Ascending aorta (tissue), 2 donors: ENCODE results near the gene COL13A1. TPM values are rescaled to one million over a fixed set of nuclear protein-coding genes. Genes with fewer than 3 reads are reported as not detected.

Experiments
- DNase-seq, 2 donors: peaks; one replicate each; pipeline ENCODE4 v3.0.0-alpha.2; 2019; ENCODE audit warnings: low spot score in 2 of 2
- H3K27ac ChIP-seq, 2 donors: fragments of 200-600 bp; sonication (generic); one replicate each; pipeline ENCODE4 v1.5.1; 2016 to 2017; ENCODE audit warnings: mild to moderate bottlenecking in 1 of 2
- H3K27me3 ChIP-seq: fragments of 200-600 bp; sonication (generic); one replicate; pipeline ENCODE4 v1.5.1; 2017
- H3K36me3 ChIP-seq, 2 donors: fragments of 200-600 bp; sonication (generic); one replicate each; pipeline ENCODE4 v1.5.1; 2016
- H3K4me1 ChIP-seq, 2 donors: fragments of 200-600 bp; sonication (generic); one replicate each; pipeline ENCODE4 v1.5.1; 2016 to 2017; ENCODE audit warnings: mild to moderate bottlenecking in 1 of 2
- H3K4me3 ChIP-seq, 2 donors: fragments of 200-600 bp; sonication (generic); one replicate each; pipeline ENCODE4 v1.5.1; 2016 to 2017; ENCODE audit warnings: mild to moderate bottlenecking in 1 of 2
- H3K9me3 ChIP-seq, 2 donors: fragments of 200-600 bp; sonication (generic); one replicate each; pipeline ENCODE4 v1.5.1; 2016
- CTCF ChIP-seq, 3 experiments: fragments of 200-600 bp in 2 of 3; fragments of 450-650 bp in 1 of 3; sonication (generic) in 2 of 3; IDR thresholded peaks; one replicate each; pipeline ENCODE4 v1.5.1; 2016 to 2019; ENCODE audit warnings: antibody characterized with exemption in 3 of 3, mild to moderate bottlenecking in 1 of 3, moderate library complexity in 1 of 3
- intact Hi-C: fragments of 100-400 bp; cut with DNase I; formaldehyde crosslinking; loops from one replicate; pipeline ENCODE4 v1.15.1; 2023
- total RNA-seq: library from RNA; depleted of rRNA; stranded (reverse); fragments of >200 nt; gene quantifications from one replicate; pipeline ENCODE4 v1.1.0, GENCODE V29; 2016

Gene COL13A1
- total RNA-seq, 1 donor from 2014 or later = 8.0 TPM

GRCh38 chr10:69885379-69886013 is 83.8 kb downstream of the COL13A1 start:
- Histone ChIP-seq H3K4me1 (no peaks in the 10 kb centered on the region), H3K9me3 (no peaks in the 10 kb centered on the region), H3K27me3 (no peaks in the 10 kb centered on the region), H3K4me3 (no peak overlapping the region), H3K36me3 (peaks cover 0 to 9% of the 10 kb centered on the region in 2 donors), H3K27ac (no peak overlapping the region)
- TF ChIP-seq CTCF (IDR thresholded peaks at IDR 0.05) = peak in 1 of 3 experiments; percentile 24
- intact Hi-C loops = no loop called here
- no peak for DNase-seq

GRCh38 chr10:69888882-69889584 is 87.3 kb downstream of the COL13A1 start:
- Histone ChIP-seq H3K4me3 (no peak overlapping the region), H3K36me3 (peaks cover 0 to 9% of the 10 kb centered on the region in 2 donors), H3K27me3 (no peaks in the 10 kb centered on the region), H3K27ac (no peak overlapping the region), H3K4me1 (no peaks in the 10 kb centered on the region), H3K9me3 (no peaks in the 10 kb centered on the region)
- DNase-seq = no peak
- intact Hi-C loops = no loop called here
- no peak for TF ChIP-seq CTCF (IDR thresholded peaks at IDR 0.05)

- no peak for TF ChIP-seq CTCF (IDR thresholded peaks at IDR 0.05)
- no peaks in the 10 kb centered on the region for H3K27me3 ChIP-seq
- no peak overlapping the region for H3K4me3 ChIP-seq
- peaks cover 0 to 9% of the 10 kb centered on the region in 2 donors for H3K36me3 ChIP-seq
- H3K27ac ChIP-seq = no peak overlapping the region
- no peaks in the 10 kb centered on the region for H3K9me3 ChIP-seq
- DNase-seq = no peak
- intact Hi-C loops = no loop called here
- no peaks in the 10 kb centered on the region for H3K4me1 ChIP-seq
Observed at GRCh38 chr10:69890065-69890847, 88.5 kb downstream of the COL13A1 start.

- no peaks in the 10 kb centered on the region for H3K27me3 ChIP-seq
- intact Hi-C loops = no loop called here
- H3K36me3 ChIP-seq = peaks cover 0 to 14% of the 10 kb centered on the region in 2 donors
- DNase-seq = no peak
- H3K27ac ChIP-seq = no peak overlapping the region
- H3K4me3 ChIP-seq = no peak overlapping the region
- TF ChIP-seq CTCF (IDR thresholded peaks at IDR 0.05) = no peak
- H3K4me1 ChIP-seq = no peaks in the 10 kb centered on the region
- H3K9me3 ChIP-seq = no peaks in the 10 kb centered on the region
Observed at GRCh38 chr10:69891057-69891617, 89.4 kb downstream of the COL13A1 start.

- H3K4me1 ChIP-seq = no peaks in the 10 kb centered on the region
- intact Hi-C loops = no loop called here
- H3K27me3 ChIP-seq = no peaks in the 10 kb centered on the region
- H3K27ac ChIP-seq = no peak overlapping the region
- H3K36me3 ChIP-seq = peaks cover 0 to 14% of the 10 kb centered on the region in 2 donors
- no peak overlapping the region for H3K4me3 ChIP-seq
- TF ChIP-seq CTCF (IDR thresholded peaks at IDR 0.05) = no peak
- no peak for DNase-seq
- H3K9me3 ChIP-seq = no peaks in the 10 kb centered on the region
Observed at GRCh38 chr10:69892406-69892805, 90.7 kb downstream of the COL13A1 start.
